Left kidney (tissue), 2 donors: ENCODE data around the gene PEAK3. TPM values are rescaled to one million over a fixed set of nuclear protein-coding genes. Genes with fewer than 3 reads are reported as not detected.
"Not testable (repeated sequence)": the region's sequence is repeated elsewhere in the genome, so short reads cannot be mapped to it uniquely, and the experiment has no call there.

Experiments used
- DNase-seq: peaks from one replicate; pipeline ENCODE4 v3.0.0-alpha.2; 2013
- polyA plus RNA-seq: library from polyadenylated mRNA; unstranded; fragments of 120-200 nt; gene quantifications from one replicate; pipeline ENCODE4 v1.2.1, GENCODE V29; 2013; ENCODE audit not compliant: insufficient read length

PEAK3 gene
- polyA plus RNA-seq, 1 donor = not detected

DNA sequence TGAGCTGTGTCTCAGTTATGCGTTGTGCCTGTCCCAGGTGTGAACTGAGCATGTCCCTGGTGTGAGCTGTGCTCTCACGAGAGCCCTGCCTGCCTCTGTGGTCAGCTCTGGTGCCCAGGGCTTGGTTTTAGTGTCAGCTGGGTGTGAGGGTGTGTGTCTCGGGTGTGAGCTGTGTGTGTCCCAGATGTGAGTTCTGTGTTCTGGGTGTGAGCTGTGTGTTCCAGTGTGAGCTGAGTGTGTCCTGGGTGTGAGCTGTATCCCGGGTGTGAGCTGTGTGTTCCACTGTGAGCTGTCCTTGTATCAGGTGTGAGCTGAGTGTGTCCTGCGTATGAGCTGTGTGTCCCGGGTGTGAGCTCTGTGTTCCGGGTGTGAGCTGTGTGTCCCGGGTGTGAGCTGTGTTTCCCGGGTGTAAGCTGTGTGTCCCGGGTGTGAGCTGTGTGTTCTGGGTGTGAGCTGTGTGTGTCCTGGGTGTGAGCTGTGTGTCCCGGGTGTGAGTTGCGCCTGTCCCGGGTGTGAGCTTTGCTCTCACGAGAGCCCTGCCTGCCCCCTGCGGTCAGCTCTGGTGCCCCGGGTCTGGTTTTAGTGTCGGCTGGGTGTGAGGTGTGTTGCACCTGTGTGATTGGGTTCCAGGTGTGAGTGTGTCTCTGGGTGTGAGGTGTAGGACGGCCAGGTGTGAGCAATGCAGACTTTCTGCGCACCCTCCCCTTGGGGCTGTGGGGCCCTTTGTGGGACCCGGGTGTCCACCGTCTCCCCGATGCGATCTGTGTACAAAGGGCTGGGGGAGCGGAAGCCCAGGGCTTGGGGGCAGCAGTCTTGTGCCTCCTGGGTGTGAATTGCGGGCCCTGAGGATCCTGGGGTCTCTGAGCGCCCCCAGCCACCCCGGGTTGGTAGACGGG, 7.1 kb upstream of the PEAK3 start:
- DNase-seq = no peak

DNA sequence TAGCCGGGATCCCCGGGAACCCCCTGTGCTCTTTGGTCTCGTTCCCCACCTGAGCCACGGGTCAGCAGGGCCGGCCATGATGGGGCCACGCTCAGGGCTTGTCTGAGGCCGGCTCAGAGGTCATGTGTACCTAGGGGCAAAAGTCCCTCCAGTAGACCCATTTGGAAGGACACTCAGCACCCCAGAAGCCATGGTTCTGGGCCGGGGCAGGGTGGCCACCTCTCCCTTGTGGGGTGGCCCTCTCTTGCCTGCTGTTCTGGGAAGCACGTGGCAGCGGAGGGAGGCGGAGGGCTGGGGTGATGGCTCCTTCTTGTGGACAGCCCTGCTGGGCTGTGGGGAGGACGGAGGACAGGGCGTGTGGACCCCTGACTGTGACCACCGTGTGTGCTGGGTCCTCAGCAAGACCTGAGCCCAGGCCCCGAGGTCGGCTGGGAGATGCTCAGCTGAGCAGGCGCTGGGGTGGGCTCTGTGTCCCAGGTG, 6.4 kb upstream of the PEAK3 start:
- DNase-seq = no peak

DNA sequence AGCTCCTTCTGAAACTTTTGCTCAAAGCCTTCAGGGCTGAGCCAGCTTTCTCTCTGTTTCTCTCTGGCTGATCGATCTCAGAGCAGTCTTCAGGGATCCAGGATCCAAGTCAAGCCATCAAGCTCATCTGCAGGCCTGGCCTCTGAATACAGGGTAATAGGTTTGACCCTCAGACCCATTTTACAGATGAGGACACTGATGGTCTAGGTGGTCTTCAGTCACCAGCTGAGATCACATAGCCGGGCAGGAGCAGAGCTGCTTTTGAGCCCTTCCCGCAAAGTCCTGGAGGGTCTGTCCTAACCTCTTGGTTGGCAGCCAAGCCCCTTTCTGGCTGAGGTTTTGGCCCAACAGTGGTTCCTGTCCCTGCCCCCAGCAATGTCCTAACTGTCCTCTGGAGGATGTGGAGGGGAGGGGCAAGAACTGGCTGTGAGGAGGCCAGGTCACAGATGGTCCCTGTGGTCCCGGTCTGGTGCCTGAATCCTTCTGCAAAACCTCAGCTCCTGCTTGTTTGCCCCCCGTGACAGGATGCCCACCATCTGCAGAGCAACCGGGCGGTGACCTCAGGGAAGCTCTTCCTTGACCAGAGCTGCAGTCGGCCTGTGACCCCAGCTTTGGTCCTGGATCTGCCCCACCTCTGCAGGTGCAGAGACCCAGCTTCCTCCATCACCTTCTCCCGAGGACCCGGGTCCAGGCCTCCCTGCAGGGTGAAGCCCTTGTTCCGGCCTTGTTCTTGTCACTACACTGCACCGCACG, 5.8 kb upstream of the PEAK3 start:
- no peak for DNase-seq

DNA sequence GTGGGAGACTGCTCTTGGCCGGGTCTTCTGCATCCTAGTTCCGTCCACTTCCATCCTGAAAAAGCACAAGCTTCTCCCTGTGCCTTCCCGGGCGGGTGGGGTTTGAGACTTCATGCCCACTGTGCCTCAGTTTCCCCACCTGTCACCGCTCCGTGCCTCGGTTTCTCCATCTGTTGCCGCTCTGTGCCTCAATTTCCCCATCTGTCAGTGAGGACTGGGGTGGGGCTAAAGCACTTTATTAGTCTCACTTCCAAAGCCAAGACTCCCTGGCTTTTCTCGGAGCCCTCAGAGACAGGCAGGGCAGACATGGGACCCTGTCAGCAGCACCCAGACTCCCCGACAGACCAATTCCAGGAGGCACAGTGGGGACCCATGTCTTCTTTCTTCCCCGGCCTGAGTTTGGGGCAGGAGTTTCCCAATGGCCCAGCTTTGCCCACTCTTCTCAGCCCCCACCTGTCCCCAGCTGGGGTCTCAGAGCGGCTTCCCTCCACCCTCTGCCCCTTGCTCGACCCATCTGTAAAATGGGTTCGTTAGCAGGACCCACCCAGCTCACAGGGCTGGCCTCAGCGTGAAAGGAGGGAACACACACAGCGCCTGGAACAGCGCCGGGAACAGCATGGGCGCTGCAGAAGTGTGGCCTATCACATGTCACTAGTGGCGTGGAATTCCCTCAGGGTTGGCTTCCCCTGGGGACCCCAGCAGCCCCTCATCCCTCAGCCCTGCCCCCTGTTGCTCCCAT, 4.6 kb upstream of the PEAK3 start:
- no peak for DNase-seq

DNA sequence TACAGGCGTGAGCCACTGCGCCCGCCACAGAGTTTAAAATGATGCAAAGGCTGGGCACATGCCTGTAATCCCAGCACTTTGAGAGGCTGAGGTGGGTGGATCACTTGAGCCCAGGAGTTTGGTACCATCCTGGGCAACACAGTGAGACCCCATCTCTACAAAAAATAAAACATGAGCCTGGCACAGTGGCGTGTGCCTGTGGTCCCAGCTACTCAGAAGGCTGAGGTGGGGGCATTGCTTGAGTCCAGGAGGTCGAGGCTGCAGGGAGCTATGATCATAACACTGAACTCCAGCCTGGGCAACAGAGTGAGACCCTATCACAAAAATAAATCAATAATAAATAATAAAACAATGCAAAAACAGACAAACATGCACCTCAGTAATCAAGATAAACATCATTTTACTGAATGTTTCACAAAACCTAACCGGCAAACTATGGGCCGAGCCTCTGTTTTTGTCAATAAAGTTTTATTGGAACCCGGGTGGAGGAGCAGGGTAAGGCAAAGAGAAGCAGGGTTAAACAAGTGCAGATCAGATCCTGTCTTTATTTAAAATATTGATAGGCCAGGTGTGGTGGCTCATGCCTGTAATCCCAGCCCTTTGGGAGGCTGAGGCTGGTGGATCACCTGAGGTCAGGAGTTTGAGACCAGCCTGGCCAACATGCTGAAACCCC, 2.0 kb upstream of the PEAK3 start:
- DNase-seq = no peak

DNA sequence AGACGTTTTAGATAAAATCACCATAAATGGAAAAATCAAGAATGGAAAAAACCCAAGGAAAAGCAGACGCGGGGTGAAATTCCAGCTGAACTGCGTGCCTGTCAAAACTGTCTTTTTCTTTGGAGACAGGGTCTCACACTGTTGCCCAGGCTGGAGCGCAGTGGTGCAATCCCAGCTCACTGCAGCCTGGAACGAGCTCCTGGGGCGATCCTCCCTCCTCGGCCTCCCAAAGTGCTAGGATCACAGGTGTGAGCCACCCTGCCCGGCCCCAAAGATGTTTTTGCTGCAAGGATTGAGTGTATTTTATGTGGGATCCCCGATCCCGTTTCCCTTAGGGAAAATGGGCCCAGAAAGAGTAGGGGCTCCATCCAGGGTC, 875 bp upstream of the PEAK3 start:
- no peak for DNase-seq

DNA sequence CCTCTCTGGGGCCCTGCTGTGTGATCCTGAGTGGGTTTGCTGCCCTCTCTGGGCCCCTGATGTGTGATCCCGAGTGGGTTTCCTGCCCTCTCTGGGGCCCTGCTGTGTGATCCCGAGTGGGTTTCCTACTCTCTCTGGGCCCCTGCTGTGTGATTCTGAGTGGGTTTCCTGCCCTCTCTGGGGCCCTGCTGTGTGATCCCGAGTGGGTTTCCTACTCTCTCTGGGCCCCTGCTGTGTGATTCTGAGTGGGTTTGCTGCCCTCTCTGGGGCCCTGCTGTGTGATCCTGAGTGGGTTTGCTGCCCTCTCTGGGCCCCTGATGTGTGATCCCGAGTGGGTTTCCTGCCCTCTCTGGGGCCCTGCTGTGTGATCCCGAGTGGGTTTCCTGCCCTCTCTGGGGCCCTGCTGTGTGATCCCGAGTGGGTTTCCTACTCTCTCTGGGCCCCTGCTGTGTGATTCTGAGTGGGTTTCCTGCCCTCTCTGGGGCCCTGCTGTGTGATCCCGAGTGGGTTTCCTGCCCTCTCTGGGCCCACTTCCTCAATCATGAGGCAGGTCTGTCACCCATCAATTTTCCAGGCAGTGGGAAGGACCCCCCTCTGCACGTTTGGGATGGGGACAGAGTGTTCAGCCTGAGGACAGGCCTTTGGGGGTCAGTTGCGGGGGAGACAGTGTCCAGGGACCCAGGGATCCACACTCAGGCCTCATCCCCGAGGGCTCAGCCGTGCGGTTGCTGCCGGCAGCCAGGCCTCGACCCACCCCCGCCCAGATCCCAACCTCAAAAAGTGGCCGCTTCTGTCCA, 512 bp downstream of the PEAK3 start:
- DNase-seq = not testable (repeated sequence)

DNA sequence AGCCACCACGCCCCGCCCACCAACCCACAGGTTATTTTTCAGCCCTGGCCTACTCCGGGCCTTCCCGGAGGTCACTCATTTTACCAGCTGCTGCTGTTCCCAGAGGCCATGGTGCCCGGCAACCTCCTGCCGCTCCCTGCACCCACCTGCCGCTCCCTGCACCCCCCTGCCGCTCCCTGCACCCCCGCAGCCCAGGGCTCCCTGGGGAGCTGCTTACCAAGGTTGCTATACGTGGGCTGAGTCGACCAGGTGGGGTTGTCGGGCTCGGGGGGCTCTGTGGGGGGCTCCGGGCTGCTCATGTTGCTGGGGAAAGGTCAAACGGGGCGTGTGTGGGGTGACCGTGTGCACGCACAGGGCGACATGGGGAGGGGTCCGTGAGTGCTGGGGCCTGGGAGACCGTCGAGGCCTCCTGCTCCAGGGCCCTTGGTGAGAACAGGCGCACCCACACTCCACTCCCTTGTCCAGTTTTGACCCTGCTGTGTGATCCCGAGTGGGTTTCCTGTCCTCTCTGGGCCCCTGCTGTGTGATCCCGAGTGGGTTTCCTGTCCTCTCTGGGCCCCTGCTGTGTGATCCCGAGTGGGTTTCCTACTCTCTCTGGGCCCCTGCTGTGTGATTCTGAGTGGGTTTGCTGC, 1.2 kb downstream of the PEAK3 start:
- DNase-seq = no peak

DNA sequence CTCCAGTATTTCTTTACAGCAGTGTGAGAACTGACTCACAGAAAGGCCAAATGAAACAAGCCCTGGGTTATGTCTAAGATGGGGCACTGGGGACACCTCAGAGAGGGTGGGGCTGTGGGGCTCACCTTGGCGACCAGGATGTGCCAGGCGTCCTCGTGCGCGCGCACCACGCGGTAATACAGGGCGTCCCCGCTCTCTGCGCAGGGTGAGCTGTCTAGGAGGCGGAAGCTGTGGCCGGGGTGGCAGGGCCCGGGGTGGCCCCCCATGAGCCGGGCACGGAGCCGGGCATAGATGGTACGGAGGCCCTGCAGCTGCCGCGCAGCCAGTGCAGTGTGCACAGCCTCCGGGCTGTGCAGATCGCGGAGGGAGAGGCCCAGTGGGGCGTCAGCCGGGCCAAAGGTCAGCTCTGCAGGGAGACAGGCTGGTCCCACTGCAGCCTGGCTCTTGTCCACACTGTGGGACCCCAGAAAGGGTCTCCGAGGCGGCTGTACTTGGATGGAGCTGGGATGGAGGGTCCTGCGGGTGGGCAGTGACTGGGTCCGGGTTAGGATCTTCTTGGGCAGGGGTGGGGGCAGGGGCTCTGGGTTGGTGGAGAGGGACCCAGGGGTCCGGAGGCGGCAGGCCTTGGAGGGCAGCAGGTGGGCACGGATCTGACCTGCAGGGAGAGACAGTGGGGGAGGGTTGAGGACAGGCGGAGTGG, 3.4 kb downstream of the PEAK3 start:
- no peak for DNase-seq

DNA sequence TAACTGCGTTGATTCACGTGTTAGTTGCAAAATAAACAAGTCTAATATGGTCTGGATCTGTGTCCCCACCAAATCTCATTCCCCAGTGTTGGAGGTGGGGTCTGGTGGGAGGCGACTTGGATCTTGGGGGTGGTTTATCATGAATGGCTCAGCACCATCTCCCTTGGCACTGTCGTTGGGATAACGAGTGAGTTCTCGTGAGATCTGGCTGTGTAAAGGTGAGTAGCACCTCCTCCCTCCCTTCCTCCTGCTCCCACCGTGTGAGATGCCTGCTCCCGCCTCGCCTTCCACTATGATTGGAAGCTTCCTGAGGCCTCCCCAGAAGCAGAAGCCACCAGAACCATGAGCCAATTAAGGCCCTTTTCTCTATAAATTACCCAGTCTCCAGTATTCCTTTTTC, 4.8 kb downstream of the PEAK3 start:
- DNase-seq = no peak

DNA sequence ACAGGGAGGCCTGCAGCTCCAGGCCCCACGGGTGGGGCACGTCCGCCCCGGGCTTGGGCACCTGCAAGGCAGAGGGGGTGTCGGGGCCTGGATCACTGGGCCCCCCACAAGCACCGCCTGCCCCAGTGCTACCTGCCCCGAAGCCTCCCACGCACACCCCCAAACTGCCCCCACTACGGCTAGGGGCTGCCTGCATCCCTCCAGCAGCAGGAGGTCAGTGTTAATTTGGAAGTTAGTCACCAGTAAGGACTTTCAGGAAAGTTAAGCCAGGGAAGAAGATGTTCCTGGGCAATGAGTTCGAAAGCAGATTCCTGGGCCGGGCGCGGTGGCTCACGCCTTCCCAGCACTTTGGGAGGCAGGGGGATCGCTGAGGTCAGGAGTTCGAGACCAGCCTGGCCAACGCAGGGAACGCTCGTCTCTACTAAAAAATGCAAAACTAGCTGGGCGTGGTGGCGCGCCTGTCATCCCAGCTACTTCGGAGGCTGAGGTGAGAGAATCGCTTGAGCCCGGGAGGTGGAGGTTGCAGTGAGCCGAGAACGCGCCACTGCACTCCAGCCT, 5.5 kb downstream of the PEAK3 start:
- no peak for DNase-seq

DNA sequence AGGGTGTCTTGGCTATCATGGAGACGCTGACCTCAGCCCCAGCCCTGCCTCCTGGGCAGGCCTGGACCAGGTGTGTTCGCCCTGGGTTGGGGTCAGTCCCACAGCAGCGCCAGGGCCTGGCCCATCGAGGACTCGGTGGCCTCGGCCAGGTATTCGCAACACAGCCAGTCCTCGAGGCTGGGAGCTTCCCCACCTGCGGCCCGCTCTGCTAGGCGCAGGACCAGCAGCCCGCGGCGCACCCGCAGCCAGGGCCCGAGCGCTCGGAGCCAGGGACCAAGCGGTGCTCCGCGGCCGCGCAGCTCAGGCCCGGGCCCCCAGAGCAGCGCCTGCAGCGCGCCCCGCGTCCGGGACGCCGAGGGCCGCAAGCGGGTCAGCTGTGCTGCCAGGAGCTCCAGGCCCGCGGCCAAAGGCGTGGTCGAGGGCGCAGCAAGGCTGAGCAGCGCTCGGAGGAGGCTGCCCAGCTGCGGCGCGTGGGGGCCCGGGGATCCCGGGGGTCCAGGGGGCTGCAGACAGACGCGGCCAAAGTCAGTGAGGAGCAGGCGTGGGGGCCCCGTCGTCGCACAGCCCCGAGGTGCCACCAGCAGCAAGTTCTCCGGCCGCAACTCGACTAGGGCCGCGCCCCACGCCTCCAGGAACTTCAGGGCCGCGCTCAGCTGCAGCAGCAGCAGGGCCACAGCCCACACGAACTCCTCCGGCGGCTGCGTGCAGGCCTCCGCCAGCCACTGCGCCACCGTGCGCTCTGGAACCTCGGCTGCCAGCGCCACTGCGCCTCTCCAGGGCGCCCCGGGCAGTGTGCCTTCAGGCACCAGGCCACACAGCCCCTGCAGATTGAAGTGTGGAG, 6.2 kb downstream of the PEAK3 start:
- no peak for DNase-seq

DNA sequence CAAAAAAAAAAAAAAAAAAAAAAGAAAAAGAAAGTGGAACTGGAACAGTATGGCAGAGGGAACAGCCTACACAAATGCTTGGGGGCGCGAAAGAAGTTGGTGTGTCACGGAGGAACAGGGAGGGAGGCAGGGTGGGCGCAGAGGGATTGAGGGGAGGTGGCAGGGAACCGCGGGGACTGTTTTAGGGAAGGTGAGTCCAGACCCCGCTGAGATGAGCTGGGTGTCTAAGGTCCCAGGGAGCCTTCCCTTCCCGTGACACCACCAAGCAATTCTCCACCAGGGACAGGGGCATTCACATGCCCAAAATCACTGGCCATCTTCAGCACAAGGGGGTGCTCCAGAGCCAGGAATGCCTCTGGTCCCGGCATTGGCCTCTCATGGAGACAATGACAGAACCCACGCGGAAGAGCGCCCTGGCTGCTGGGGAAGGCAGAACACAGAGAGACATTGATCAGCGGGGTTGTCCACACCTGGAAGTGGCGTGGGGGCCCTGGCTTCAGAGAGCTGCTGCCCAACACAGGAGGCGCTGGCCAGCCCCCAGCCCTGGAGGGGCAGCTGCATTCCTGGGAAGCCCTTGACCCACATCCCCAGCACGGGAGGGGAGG, 6.9 kb downstream of the PEAK3 start:
- DNase-seq = no peak

DNA sequence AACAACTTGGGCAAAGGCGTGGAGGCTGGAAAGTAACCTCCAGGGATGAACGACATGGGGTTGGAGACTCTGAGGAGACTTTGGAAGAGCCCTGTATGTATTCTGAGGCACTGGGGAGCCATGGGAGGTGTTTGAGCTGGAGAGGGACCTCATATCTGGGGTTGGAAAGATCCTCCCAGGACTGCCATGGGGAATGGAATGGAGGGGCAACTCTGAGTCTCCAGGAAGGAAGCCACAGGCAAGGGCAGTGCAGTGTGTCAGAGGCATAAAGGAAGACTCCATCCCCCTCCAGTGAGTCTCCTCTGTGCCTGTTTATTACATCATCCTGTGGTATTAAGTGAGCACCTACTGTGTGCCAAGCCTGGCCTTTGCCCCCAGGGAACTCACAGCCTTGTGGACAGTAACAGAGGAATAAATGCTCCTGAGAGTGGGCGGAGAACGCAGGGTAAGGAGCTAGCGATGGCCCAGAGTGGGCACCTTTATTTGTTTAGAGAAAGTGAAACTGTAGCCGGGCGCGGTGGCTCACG, 7.7 kb downstream of the PEAK3 start:
- DNase-seq = no peak

DNA sequence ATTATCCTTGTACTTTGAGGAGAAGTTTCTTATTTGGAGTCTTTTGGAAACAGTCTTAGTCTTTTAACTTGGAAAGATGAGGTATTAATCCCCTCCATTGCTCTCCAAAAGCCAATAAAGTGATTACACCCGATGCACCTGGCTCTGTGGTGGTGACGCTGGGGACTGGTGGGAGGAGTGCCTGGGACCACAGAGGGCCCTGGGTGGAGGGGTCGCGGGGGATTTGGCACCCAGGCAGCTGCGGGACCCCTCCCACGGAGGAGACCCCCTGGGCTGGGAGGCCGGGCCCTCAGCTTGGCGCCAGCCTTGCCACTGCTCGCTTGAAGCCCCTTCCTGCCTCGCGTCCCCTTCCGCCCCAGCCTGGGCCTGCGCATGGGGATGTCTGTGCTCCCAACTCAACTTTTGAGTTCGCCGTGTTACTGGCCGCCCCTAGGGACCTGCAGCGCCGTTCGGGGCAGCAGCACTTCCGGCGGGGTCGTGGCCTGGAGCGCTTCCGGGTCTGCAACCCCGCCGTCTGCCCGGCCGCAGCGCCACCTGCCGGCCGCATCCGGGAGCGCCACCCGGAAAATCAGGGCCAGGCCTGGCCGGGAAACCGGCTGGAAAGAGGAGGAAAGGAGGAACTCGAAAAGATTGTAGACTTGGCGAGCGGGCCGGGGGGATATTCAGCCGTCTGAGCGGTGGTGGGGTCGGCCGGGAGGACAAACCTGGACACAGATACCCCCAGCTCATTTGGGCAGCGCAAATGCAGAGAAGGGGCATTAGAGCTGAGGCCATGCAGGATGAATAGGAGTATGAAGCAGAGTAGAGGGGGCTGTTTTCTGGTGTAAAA, 8.4 kb downstream of the PEAK3 start:
- DNase-seq = no peak

DNA sequence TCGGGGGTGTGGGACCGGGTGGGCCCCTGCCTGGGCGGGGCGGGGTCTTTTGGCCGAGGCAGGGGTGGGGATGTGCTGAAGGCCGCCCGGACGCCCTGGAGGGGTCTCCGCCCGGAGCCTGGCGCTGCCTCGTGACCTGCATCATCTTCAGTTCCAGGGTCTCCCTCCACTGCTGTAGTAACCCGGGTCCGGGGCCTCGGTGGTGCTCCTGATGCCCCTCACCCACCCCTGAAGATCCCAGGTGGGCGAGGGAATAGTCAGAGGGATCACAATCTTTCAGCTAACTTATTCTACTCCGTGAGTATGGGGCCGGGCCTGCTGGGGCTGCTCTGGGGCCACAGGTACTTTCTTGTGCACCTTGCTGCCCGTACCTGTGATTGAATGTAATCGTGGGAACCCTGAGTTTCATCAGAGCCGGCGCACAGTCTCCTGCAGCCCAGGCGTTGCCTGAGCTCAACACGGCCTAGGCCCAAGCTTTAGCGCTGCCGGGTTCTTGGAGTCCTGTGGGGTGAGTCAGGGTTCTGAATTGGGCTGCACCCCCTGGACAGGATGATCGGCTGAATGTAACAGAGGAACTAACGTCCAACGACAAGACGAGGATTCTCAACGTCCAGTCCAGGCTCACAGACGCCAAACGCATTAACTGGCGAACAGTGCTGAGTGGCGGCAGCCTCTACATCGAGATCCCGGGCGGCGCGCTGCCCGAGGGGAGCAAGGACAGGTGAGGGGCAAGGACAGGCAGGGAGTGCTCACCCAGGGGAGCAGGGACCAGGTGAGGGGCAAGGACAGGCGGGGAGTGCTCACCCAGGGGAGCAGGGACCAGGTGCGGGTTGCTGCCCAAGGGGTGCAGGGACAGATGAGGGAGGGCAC, 10.5 kb downstream of the PEAK3 start:
- no peak for DNase-seq
